Measurements from ENCODE around the gene PTH2R.
"Not testable (repeated sequence)": the region's sequence is repeated elsewhere in the genome, so short reads cannot be mapped to it uniquely, and the experiment has no call there.

Gene PTH2R

DNA sequence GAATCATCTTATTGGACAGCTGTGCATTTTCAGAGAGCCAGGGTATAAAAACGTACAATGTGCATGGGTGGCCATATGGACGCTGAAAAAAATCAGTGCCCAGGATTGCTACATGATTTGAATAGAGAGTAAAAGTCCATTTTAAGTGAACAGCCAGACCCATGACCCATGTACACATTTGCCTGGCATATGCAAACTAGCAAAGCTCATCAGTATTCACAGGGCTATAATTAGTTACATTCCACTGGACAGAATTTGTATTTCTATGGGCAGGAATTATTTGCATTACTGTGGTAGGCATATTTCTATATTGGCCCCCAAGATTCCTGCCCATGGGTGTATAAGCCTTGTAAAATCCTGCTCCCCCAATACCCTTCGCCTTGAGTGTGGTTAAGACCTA, 78.8 kb downstream of the PTH2R start:
- no peak for DNase-seq (ENCODE audit: low read depth in 2 of 2)

GRCh38 chr2:208488686-208489564, 82.3 kb downstream of the PTH2R start:
- no peak for DNase-seq (ENCODE audit: low read depth in 2 of 2)

- DNase-seq (ENCODE audit: low read depth in 2 of 2): no peak
Measured at GRCh38 chr2:208489687-208490086, 83.1 kb downstream of the PTH2R start.

GRCh38 chr2:208490492-208490891, 83.9 kb downstream of the PTH2R start:
- no peak for DNase-seq (ENCODE audit: low read depth in 2 of 2)

- no peak for DNase-seq (ENCODE audit: low read depth in 2 of 2)
Measured at GRCh38 chr2:208491641-208492040, 85.0 kb downstream of the PTH2R start.

- no peak for DNase-seq (ENCODE audit: low read depth in 2 of 2)
Measured at GRCh38 chr2:208492069-208492468, 85.5 kb downstream of the PTH2R start.

GRCh38 chr2:208493186-208493585, 86.6 kb downstream of the PTH2R start:
- no peak for DNase-seq (ENCODE audit: low read depth in 2 of 2)

GRCh38 chr2:208496129-208496528, 89.5 kb downstream of the PTH2R start:
- DNase-seq (ENCODE audit: low read depth in 2 of 2): no peak

DNA sequence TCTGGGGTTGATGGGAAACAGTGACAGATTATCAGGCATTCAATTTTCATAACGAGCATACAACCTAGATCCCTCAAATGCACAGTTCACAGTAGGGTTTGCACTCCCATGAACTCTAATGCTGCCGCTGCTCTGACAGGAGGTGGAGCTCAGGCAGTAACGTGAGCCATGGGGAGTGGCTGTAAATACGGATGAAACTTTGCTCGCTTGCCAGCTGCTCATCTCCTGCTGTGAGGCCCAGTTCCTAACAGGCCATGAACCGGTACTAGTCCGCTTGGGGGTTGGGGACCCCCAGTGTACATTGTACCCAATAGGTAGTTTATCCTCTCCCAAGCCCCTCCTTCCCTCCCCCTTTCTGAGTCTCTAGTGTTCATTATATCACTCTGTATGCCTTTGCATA, 94.6 kb downstream of the PTH2R start:
- DNase-seq (ENCODE audit: low read depth in 2 of 2): no peak

DNA sequence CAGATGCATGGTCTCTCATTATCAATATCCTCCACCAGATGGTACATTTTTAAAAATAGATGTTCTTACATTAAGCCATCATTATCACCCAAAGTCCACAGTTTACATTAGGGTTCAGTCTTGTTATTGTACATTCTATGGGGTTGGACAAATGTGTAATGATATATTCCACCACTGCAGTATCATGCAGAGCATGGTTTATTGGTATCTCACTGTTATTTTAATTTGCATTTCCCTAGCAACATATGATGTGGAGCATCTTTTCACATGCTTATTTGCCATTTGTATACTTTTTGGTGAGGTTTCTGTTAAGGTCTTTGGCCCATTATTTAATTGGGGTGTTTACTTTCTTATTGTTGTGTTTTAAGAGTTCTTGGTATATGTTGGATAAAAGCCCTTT, 95.7 kb downstream of the PTH2R start:
- DNase-seq (ENCODE audit: low read depth in 2 of 2): no peak

GRCh38 chr2:208505365-208505764, 98.8 kb downstream of the PTH2R start:
- not testable (repeated sequence) for DNase-seq (ENCODE audit: low read depth in 2 of 2)

- DNase-seq (ENCODE audit: low read depth in 2 of 2): no peak
Measured at GRCh38 chr2:208509586-208509985, 103.0 kb downstream of the PTH2R start.

DNA sequence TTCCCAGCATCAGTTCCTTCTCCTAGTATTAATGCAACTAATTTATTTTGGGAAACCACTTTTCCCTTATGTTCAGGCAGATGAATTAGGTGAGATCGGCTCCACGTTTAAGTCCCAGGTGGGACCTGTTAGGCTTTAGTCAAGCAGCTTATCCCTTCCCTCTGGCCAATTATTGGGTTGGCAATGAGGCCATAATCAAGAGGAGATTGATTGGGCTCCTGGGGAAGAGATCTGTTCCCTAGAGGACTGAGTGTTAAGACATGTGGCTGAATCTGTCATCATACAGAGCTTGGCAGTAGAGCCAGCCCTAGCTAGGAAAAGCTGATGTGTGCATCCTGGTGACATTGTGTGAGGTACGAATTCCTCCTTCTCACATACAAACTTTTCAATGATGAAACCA, 104.4 kb downstream of the PTH2R start:
- DNase-seq (ENCODE audit: low read depth in 2 of 2): no peak

DNA sequence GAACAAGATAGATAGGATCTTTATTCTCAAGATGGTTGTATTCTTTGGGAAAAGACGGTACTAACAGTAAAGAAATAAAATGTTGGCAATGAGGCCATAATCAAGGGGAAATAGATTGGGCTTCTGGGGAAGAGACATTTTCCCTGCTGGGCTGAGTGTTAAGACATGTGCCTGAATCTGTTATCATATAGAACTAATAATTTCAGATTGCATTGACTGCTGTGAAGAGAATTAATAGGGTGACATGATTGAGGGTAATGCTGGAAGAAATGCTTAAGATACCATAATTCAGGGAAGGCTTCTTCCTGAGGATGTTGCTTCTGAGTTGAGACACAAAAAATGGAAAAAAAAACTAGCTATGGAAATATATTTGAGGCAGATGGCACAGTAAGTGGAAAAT, 105.0 kb downstream of the PTH2R start:
- no peak for DNase-seq (ENCODE audit: low read depth in 2 of 2)

DNA sequence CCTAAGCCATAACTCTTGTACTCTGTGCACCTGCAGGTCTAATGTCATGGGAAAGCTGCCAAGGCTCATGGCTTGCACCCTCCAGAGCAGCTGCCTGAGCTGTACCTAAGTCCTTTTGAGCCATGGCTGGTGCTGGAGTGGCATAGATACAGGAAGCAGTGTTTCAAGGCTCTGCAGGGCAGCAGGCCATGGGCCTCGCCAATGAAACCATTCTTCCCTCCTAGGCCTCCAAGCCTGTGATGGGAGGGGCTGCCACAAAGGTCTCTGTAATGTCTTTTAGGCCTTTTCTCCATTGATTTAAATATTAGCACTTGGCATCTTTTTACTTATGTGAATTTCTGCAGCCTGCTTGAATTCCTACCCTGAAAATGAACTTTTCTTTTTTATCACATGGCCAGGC, 108.5 kb downstream of the PTH2R start:
- no peak for DNase-seq (ENCODE audit: low read depth in 2 of 2)

- DNase-seq (ENCODE audit: low read depth in 2 of 2): not testable (repeated sequence)
Measured at GRCh38 chr2:208523069-208523468, 116.5 kb downstream of the PTH2R start.

DNA sequence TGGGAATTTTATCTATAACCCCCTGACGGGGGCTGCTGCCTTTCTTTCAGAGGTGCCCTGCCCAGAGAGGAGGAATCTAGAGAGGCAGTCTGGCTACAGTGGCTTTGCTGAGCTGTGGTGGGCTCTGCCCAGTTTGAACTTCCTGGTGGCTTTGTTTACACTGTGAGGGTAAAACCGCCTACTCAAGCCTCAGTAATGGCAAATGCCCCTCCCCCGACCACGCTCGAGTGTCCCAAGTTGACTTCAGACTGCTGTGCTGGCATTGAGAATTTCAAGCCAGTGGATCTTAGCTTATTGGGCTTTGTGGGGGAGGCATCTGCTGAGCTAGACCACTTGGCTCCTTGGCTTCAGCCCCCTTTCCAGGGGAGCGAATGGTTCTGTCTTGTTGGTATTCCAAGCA, 118.6 kb downstream of the PTH2R start:
- not testable (repeated sequence) for DNase-seq (ENCODE audit: low read depth in 2 of 2)

DNA sequence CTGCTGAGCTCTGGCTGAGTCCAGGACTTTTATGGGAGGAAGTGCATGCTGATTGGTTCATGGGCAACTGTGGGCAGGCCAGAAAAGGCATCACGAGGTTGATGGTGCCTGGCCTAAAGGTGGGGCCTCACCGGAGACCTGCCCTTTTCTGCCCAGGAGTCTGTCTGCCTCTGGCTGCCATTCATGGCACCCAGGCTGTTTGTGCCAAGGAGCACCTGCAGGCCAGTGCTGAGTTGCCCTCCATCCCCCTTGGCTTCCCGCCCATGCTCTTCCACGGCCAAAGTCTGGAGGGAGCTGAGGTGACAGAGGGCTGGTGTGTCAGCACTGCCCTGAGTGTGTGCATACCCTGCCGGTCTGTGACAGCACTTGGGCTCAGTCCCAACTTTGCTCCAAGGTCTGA, 123.2 kb downstream of the PTH2R start:
- no peak for DNase-seq (ENCODE audit: low read depth in 2 of 2)

DNA sequence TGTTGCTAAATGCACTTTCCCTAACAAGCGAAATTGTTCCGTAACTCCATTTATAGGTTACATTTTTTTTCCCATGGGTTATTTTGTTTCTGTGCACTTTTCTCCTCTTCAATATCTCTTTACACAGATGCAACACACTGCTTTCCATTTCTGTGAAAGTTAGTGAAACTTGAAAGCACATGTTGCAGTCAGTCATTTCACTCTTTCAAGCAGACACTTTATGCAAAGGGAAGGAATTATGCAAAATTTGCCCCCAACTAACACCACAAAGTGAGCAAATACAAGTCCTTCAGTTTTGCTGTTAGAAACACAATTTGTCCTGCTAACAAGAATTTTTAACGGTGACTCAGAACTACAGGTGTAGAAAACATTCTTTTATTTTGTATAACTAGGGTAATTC, 124.8 kb downstream of the PTH2R start:
- DNase-seq (ENCODE audit: low read depth in 2 of 2): no peak

DNA sequence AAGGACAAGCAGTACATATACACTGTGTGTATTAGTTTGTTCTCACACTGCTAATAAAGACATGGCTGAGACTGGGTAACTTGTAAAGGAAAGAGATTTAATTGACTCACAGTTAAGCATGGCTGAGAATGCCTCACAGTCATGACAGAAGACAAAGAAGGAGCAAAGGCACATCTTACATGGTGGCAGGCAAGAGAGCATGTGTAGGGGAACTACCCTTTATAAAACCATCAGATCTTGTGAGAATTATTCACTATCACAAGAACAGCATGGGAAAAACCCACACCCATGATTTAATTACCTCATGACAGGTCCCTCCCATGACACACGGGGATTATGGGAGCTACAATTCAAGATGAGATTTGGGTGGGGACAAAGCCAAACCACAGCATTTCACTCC, 129.0 kb downstream of the PTH2R start:
- not testable (repeated sequence) for DNase-seq (ENCODE audit: low read depth in 2 of 2)

DNA sequence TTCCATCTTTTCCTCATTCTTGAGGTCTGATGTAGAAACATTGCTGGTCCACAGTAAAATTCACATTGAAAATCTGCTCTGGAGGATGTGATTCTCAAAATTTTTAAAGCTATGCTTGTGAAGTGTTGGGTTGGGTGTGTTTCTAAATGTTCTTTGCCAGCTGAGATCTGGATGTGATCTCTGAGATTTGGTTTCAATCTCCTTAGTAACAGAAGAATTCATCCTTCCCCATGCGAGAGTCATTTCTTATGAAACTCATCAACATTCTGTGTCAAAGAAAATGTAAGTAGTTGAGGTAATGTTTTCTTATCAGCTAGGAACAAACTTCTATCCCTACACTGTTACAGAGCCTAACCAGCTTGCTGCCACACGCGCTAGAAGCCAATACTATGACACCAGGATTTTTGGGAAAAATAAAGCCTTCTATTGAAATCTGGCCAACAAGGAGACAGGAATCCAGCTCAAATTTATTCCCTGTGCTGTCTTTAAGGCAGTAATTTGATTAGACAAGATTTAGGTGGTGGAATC, 134.9 kb downstream of the PTH2R start:
- DNase-seq (ENCODE audit: low read depth in 2 of 2): no peak

- DNase-seq (ENCODE audit: low read depth in 2 of 2): no peak
Measured at GRCh38 chr2:208541989-208542464, 135.4 kb downstream of the PTH2R start.

DNA sequence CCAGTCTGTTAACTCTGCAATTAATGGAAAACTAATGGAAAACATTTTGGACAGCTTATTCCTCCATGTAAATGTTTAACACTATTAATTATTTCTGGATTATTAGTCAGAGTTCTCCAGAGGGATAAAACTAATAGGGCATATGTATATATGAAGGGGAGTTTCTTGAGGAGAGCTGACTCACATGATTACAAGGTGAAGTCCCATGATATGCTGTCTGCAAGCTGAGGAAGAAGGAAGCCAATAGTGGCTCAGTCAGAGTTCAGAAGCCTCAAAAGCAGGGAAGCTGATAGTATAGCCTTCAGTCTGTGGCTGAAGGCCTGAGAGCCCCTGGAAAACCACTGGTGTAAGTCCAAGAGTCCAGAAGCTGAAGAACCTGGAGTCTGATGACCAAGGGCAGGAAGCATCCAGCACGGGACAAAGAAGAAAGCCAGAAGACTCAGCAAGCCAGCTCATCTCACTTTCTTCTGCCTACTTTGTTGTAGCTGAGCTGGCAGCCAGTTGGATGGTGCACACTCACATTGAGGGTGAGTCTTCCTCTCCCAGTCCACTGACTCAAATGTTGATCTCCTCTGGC, 136.0 kb downstream of the PTH2R start:
- no peak for DNase-seq (ENCODE audit: low read depth in 2 of 2)
